ENCODE results near the gene VIL1. TPM values are rescaled to one million over a fixed set of nuclear protein-coding genes. Genes with fewer than 3 reads are reported as not detected.

Gene VIL1
- total RNA-seq, 1 experiment from 2014 or later = 0.18 TPM

- Histone ChIP-seq H3K36me3 (ENCODE audit: control insufficient read depth, insufficient read depth, low read length) (no peaks in the 10 kb centered on the region; the same call in 1 of the 2 replicates), H3K9me3 (ENCODE audit: control insufficient read depth, insufficient read depth, low read depth, low read length) (no peaks in the 10 kb centered on the region), H3K4me3 (ENCODE audit: low read depth in 2 of 2, low read length in 2 of 2) (peak overlapping the region; percentile 72 to 76), H3K27ac (ENCODE audit: low read length) (peak overlapping the region; percentile 99), H3K4me1 (ENCODE audit: control insufficient read depth, insufficient read depth, low read length) (peaks cover 34% of the 10 kb centered on the region), H3K27me3 (ENCODE audit: control insufficient read depth, insufficient read depth, low read length) (no peaks in the 10 kb centered on the region)
- no peak for DNase-seq (ENCODE audit: low read depth, low spot score)
- no TSS peak for BruUV-seq (replicated peaks)
- intact Hi-C loops (cut with micrococcal nuclease; ENCODE audit: unreplicated experiment) = loop anchor here (2.0 kb wide), 1 partner anchor 96 kb away; no protein-coding TSS in a partner anchor
- in situ Hi-C loops (cut with HindIII; ENCODE audit: low pct_unique_long_range_greater_than_20kb, low sequenced_read_pairs) = no loop called here
- ChIA-PET CTCF (interaction anchor here (0.6 to 1.0 kb wide), 7 partner anchors 28 to 110 kb away, joined by 3 to 7 read pairs (median 4); no protein-coding TSS in a partner anchor), POLR2A (interaction anchor here (0.6 to 0.7 kb wide), 3 partner anchors 12 to 110 kb away, joined by 4 to 8 read pairs (median 4); no protein-coding TSS in a partner anchor)
- peak; percentile 1; the same call in 1 of the 2 replicates for ATAC-seq
- TF ChIP-seq TCF7L2 (IDR thresholded peaks at IDR 0.05; ENCODE audit: low read depth, low read length) = no peak
- TF ChIP-seq POLR2AphosphoS5 (IDR thresholded peaks at IDR 0.05; ENCODE audit: low read depth, low read length) = peak; percentile 53; the same call in 1 of the 2 replicates
These were observed 22.0 kb upstream of the VIL1 start for GRCh38 chr2:218396688-218397462.

- POLR2A ChIA-PET = no interaction called here
- Histone ChIP-seq H3K4me3 (ENCODE audit: low read depth in 2 of 2, low read length in 2 of 2) (peak overlapping the region; percentile 72 to 76), H3K4me1 (ENCODE audit: control insufficient read depth, insufficient read depth, low read length) (peaks cover 39% of the 10 kb centered on the region), H3K9me3 (ENCODE audit: control insufficient read depth, insufficient read depth, low read depth, low read length) (no peaks in the 10 kb centered on the region), H3K36me3 (ENCODE audit: control insufficient read depth, insufficient read depth, low read length) (no peaks in the 10 kb centered on the region; the same call in 1 of the 2 replicates), H3K27me3 (ENCODE audit: control insufficient read depth, insufficient read depth, low read length) (no peaks in the 10 kb centered on the region), H3K27ac (ENCODE audit: low read length) (peak overlapping the region; percentile 99)
- in situ Hi-C loops (cut with HindIII; ENCODE audit: low pct_unique_long_range_greater_than_20kb, low sequenced_read_pairs) (no loop called here), intact Hi-C loops (cut with micrococcal nuclease; ENCODE audit: unreplicated experiment) (loop anchor here (2.0 kb wide), 1 partner anchor 97 kb away; no protein-coding TSS in a partner anchor)
- TF ChIP-seq TCF7L2 (IDR thresholded peaks at IDR 0.05; ENCODE audit: low read depth, low read length) = no peak
- ATAC-seq (no peak), DNase-seq (ENCODE audit: low read depth, low spot score) (no peak)
- TSS peak; percentile 89 for BruUV-seq (replicated peaks)
- CTCF ChIA-PET = interaction anchor here (0.8 kb wide), 1 partner anchor 11 kb away, joined by 6 read pairs; no protein-coding TSS in a partner anchor
These were observed 21.5 kb upstream of the VIL1 start for GRCh38 chr2:218397463-218397819.

GRCh38 chr2:218397820-218398436 lies 21.0 kb upstream of the VIL1 start:
- no TSS peak for BruUV-seq (replicated peaks)
- intact Hi-C loops (cut with micrococcal nuclease; ENCODE audit: unreplicated experiment) = loop anchor here (2.0 kb wide), 1 partner anchor 97 kb away; no protein-coding TSS in a partner anchor

More at GRCh38 chr2:218397820-218398436, 21.0 kb upstream of the VIL1 start:
- POLR2A ChIA-PET = no interaction called here
- Histone ChIP-seq H3K36me3 (ENCODE audit: control insufficient read depth, insufficient read depth, low read length) (no peaks in the 10 kb centered on the region; the same call in none of the 2 replicates), H3K27ac (ENCODE audit: low read length) (peak overlapping the region; percentile 99), H3K4me3 (ENCODE audit: low read depth in 2 of 2, low read length in 2 of 2) (peak overlapping the region; percentile 72 to 76), H3K9me3 (ENCODE audit: control insufficient read depth, insufficient read depth, low read depth, low read length) (no peaks in the 10 kb centered on the region), H3K4me1 (ENCODE audit: control insufficient read depth, insufficient read depth, low read length) (peaks cover 42% of the 10 kb centered on the region), H3K27me3 (ENCODE audit: control insufficient read depth, insufficient read depth, low read length) (no peaks in the 10 kb centered on the region)
- TF ChIP-seq REST (IDR thresholded peaks at IDR 0.05; ENCODE audit: insufficient read depth in 1 of 2, low read depth in 2 of 2, low read length in 1 of 2) (no peak), CTCF (IDR thresholded peaks at IDR 0.05) (no peak), POLR2AphosphoS5 (IDR thresholded peaks at IDR 0.05; ENCODE audit: low read depth, low read length) (peak; percentile 72), TCF7L2 (IDR thresholded peaks at IDR 0.05; ENCODE audit: low read depth, low read length) (peak; percentile 54; the same call in 1 of the 2 replicates), SIN3A (IDR thresholded peaks at IDR 0.05; ENCODE audit: borderline replicate concordance, insufficient read depth, low read depth, low read length) (no peak)
- peak; percentile 32 for ATAC-seq
- no peak for DNase-seq (ENCODE audit: low read depth, low spot score)
- CTCF ChIA-PET = interaction anchor here (0.8 kb wide), 1 partner anchor 10 kb away, joined by 6 read pairs; no protein-coding TSS in a partner anchor
- in situ Hi-C loops (cut with HindIII; ENCODE audit: low pct_unique_long_range_greater_than_20kb, low sequenced_read_pairs) = no loop called here
